WERI-Rb-1 (cell line): ENCODE measurements around the gene KANSL1.

Experiments used
- DNase-seq: peaks from one replicate; pipeline ENCODE4 v3.0.0-alpha.2; 2020
- H3K27ac ChIP-seq: fragments of 250-450 bp; sonication (Bioruptor Pico); 2 replicates; pipeline ENCODE4 v1.5.1; 2020; ENCODE audit warnings: mild to moderate bottlenecking, moderate library complexity
- H3K27me3 ChIP-seq: fragments of 250-450 bp; sonication (Bioruptor Pico); 2 replicates; pipeline ENCODE4 v1.5.1; 2021; ENCODE audit warnings: mild to moderate bottlenecking, low read depth, moderate library complexity; ENCODE audit not compliant: insufficient read depth, severe bottlenecking
- H3K36me3 ChIP-seq: fragments of 250-450 bp; sonication (Bioruptor Pico); 2 replicates; pipeline ENCODE4 v1.5.1; 2020; ENCODE audit warnings: mild to moderate bottlenecking, moderate library complexity
- H3K4me3 ChIP-seq: 2 replicates; pipeline ENCODE4 v1.5.1; 2011; ENCODE audit warnings: low read depth, mild to moderate bottlenecking, control low read depth, low read length
- H3K9me3 ChIP-seq: fragments of 250-450 bp; sonication (Bioruptor Pico); 2 replicates; pipeline ENCODE4 v1.5.1; 2021; ENCODE audit warnings: mild to moderate bottlenecking, moderate library complexity; ENCODE audit not compliant: severe bottlenecking
- CTCF ChIP-seq: IDR thresholded peaks from 2 replicates; pipeline ENCODE4 v1.5.1; 2011; ENCODE audit warnings: low read depth, mild to moderate bottlenecking, control low read depth, inconsistent platforms, low read length

KANSL1 gene

DNA sequence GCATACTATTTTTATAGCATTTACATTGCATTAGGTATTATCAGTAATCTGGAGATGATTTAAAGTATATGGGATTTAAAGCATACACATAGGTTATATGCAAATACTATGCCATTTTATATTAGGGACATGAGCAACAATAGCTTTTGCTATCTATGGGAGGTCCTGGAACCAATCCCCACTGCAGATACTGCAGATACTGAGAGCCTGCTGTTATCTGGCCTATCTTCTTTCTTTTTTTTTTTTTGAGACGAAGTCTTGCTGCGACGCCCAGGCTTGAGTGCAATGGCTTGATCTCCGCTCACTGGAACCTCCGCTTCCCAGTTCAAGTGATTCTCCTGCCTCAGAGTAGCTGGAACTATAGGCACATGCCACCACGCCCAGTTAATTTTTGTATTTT, 156.7 kb downstream of the KANSL1 start:
- no peak for TF ChIP-seq CTCF
- peaks cover 96% of the 10 kb centered on the region for H3K36me3 ChIP-seq
- DNase-seq: no peak
- H3K4me3 ChIP-seq: no peak overlapping the region
- no peaks in the 10 kb centered on the region for H3K27me3 ChIP-seq
- no peak overlapping the region for H3K27ac ChIP-seq
- no peaks in the 10 kb centered on the region for H3K9me3 ChIP-seq

GRCh38 chr17:46035112-46035818, 158.0 kb downstream of the KANSL1 start:
- no peaks in the 10 kb centered on the region for H3K9me3 ChIP-seq
- TF ChIP-seq CTCF: no peak
- H3K27me3 ChIP-seq: no peaks in the 10 kb centered on the region
- peaks cover 96% of the 10 kb centered on the region for H3K36me3 ChIP-seq
- H3K4me3 ChIP-seq: no peak overlapping the region
- no peak for DNase-seq
- H3K27ac ChIP-seq: no peak overlapping the region

GRCh38 chr17:46033392-46033791, 159.8 kb downstream of the KANSL1 start:
- H3K27ac ChIP-seq: no peak overlapping the region
- H3K27me3 ChIP-seq: no peaks in the 10 kb centered on the region
- H3K36me3 ChIP-seq: peaks cover 90% of the 10 kb centered on the region
- no peak for DNase-seq
- H3K9me3 ChIP-seq: no peaks in the 10 kb centered on the region
- H3K4me3 ChIP-seq: no peak overlapping the region
- TF ChIP-seq CTCF: no peak

GRCh38 chr17:46032909-46033308, 160.3 kb downstream of the KANSL1 start:
- no peaks in the 10 kb centered on the region for H3K9me3 ChIP-seq
- no peak overlapping the region for H3K4me3 ChIP-seq
- H3K36me3 ChIP-seq: peaks cover 87% of the 10 kb centered on the region
- no peak overlapping the region for H3K27ac ChIP-seq
- no peaks in the 10 kb centered on the region for H3K27me3 ChIP-seq
- no peak for TF ChIP-seq CTCF
- no peak for DNase-seq

DNA sequence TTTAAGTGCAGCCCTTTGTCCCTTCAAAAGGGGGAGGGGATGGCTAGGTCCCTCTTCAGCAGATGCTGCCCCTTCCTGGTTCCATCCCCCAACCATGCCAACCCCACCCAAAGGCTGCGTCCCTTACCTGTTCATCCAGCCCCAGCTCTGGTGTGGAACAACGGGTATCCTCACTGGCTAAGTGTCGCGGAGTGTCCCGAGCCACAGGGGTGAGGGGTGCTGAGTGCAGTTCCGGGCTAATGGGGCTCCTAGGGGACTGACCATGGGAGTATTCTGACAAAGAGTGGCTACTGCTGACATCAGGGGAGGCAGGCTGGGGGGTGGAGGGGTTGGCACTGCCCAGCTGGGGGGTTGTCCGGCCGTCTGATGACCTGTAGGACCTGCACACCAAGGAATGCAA, 161.3 kb downstream of the KANSL1 start:
- H3K36me3 ChIP-seq: peaks cover 86% of the 10 kb centered on the region
- no peak overlapping the region for H3K4me3 ChIP-seq
- no peak for DNase-seq
- H3K27ac ChIP-seq: no peak overlapping the region
- no peaks in the 10 kb centered on the region for H3K27me3 ChIP-seq
- no peaks in the 10 kb centered on the region for H3K9me3 ChIP-seq
- no peak for TF ChIP-seq CTCF

DNA sequence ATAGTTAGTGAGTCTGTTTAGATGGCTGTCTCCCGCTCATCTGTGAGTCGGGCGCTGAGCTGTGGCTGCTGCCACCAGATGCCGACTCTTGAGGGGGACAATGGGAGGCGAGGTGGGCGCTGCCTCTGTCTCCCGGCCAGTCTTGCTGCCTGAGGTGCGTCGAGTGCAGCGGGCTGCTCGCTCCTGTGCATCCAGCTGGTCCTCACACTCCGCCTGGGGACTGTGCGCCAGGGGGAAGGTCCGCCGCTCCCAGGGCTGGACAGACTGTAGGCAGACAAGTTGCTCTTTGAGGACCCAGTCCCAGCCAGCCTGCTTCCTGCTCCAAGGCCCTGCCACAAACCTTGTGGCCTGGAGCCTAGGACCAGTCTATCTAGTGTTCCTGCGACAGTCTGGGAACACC, 161.8 kb downstream of the KANSL1 start:
- DNase-seq: no peak
- no peaks in the 10 kb centered on the region for H3K9me3 ChIP-seq
- no peak overlapping the region for H3K4me3 ChIP-seq
- no peak overlapping the region for H3K27ac ChIP-seq
- no peak for TF ChIP-seq CTCF
- H3K27me3 ChIP-seq: no peaks in the 10 kb centered on the region
- H3K36me3 ChIP-seq: peaks cover 86% of the 10 kb centered on the region
